ENCODE measurements around the gene CD58. TPM values are rescaled to one million over a fixed set of nuclear protein-coding genes. Genes with fewer than 3 reads are reported as not detected.

The CD58 gene
- total RNA-seq, 1 experiment from 2014 or later: 23.6 TPM

DNA sequence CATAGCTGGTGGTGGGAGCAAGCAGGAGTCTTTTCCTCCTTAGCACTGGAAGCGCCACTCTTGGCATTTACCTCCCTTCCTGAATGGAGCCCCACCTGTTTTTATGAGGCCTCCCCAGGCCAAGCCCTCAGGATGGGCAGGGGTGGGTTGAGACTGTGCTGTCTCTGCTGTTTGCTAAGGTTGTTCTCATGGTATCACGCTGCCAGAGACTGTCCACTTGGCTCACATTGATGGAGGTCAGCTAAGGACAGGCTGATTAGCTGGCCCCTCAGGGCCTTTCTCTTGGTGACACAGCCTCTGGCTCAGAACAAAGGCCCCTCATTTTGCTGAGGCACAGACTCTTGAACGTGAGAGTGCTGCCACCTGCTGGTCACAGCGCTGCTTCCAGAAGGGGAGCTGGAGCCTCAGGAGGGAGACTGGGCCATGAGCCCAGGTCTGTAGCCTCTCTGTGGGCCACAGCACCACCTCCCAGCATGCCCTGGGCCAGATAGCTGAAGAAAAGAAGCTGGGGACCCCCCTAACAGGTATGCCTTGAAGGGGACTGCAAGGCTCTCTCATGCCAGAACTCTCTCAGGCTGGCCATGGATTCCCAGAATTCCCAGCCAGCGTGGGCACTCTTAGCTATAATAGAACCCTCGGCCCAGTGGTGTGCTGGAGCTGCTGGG, 85.6 kb downstream of the CD58 start:
- peak overlapping the region; percentile 55 for H3K4me2 ChIP-seq
- CTCF ChIA-PET: interaction anchor here (0.5 to 3.0 kb wide), 11 partner anchors 9 to 346 kb away, joined by 3 to 13 read pairs (median 4); no protein-coding TSS in a partner anchor
- H3K36me3 ChIP-seq (ENCODE audit: low read depth): no peaks in the 10 kb centered on the region
- H3K4me1 ChIP-seq (replicated peaks; ENCODE audit: insufficient read depth): peaks cover 57% of the 10 kb centered on the region
- H3K9me3 ChIP-seq (ENCODE audit: insufficient read depth, low read depth): no peaks in the 10 kb centered on the region
- intact Hi-C loops (cut with micrococcal nuclease; ENCODE audit: unreplicated experiment): loop anchor here (1.0 to 2.0 kb wide), 4 partner anchors 66 to 346 kb away; partner anchors contain the start of gene ATP1A1
- H4K20me1 ChIP-seq (ENCODE audit: insufficient read depth): no peaks in the 10 kb centered on the region
- H3F3A ChIP-seq (ENCODE audit: insufficient read depth, low read depth): peaks cover 40% of the 10 kb centered on the region
- H3K79me2 ChIP-seq (ENCODE audit: low read depth): no peaks in the 10 kb centered on the region
- BruUV-seq (replicated peaks): no TSS peak
- H2AFZ ChIP-seq: no peak overlapping the region
- H3K27ac ChIP-seq: peak overlapping the region; percentile 93
- H3K9me2 ChIP-seq (ENCODE audit: insufficient read depth): no peaks in the 10 kb centered on the region
- POLR2A ChIA-PET (ENCODE audit: unreplicated experiment): interaction anchor here (0.5 to 0.7 kb wide), 2 partner anchors 109 to 182 kb away, joined by 3 read pairs; partner anchors contain the start of gene IGSF3
- H3K4me3 ChIP-seq: no peak overlapping the region
- no peaks in the 10 kb centered on the region for H3K27me3 ChIP-seq (ENCODE audit: insufficient read depth, low read depth)
- DNase-seq: peak; percentile 81 to 90
- TF ChIP-seq EZH2 (IDR thresholded peaks at IDR 0.05; ENCODE audit: low read depth): no peak
- peak; percentile 99 for TF ChIP-seq CTCF (conservative IDR thresholded peaks at IDR 0.05)

DNA sequence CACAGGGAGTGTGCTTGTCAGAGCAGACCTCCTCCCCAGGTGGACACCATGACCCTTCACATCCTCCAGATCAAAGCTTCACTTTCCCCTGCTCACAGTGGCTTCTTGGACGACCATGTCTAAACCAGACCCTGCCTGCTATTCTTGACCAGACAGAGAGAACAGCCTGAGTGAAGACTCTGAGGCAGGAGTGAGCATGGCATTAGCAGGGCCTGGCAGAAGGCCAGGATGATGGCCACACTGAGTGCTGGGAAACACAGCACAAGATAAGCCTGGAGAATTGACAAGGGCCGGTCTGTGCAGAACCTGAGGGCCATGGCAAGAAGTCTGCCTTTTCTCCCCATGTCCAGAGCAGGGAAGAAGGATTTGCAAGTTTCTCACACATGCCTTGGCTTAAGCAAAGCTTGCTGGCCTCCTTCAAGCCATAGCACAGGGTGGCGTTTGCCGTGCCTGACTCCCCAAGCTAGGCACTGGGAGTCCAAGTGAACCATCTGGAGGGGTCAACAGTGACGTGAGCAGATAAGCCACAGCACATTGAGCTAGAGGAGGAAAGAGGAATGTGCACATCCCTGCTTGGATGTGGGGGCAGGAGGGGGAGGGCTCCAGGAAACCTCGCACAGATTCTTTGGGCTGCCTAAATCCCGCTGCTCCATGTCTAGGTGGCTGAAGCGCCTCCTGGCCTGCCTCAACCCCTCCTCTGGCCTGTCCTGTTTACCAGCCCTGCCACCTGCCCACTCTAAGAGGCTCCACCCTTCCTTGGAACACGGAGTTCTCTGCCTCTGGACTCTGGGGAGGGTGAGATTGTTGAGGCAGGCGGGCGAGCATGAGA, 87.1 kb downstream of the CD58 start:
- Histone ChIP-seq H3K27ac (no peak overlapping the region), H4K20me1 (ENCODE audit: insufficient read depth) (no peaks in the 10 kb centered on the region), H2AFZ (no peak overlapping the region), H3K79me2 (ENCODE audit: low read depth) (no peaks in the 10 kb centered on the region), H3K4me3 (no peak overlapping the region), H3K36me3 (ENCODE audit: low read depth) (no peaks in the 10 kb centered on the region), H3K4me1 (replicated peaks; ENCODE audit: insufficient read depth) (peaks cover 42% of the 10 kb centered on the region), H3K27me3 (ENCODE audit: insufficient read depth, low read depth) (no peaks in the 10 kb centered on the region), H3K9me2 (ENCODE audit: insufficient read depth) (no peaks in the 10 kb centered on the region), H3K9me3 (ENCODE audit: insufficient read depth, low read depth) (no peaks in the 10 kb centered on the region), H3K4me2 (no peak overlapping the region), H3F3A (ENCODE audit: insufficient read depth, low read depth) (peaks cover 25% of the 10 kb centered on the region)
- ChIA-PET CTCF (interaction anchor here (3.0 kb wide), 1 partner anchor 15 kb away, joined by 12 read pairs; no protein-coding TSS in a partner anchor), POLR2A (ENCODE audit: unreplicated experiment) (interaction anchor here (0.6 kb wide), 2 partner anchors 63 to 576 kb away, joined by 3 read pairs; partner anchors contain the start of gene TTF2)
- no TSS peak for BruUV-seq (replicated peaks)
- TF ChIP-seq EZH2 (IDR thresholded peaks at IDR 0.05; ENCODE audit: low read depth) (no peak), CTCF (conservative IDR thresholded peaks at IDR 0.05) (no peak)
- intact Hi-C loops (cut with micrococcal nuclease; ENCODE audit: unreplicated experiment): loop anchor here (2.0 kb wide), 1 partner anchor 65 kb away; no protein-coding TSS in a partner anchor
- DNase-seq: no peak

- Histone ChIP-seq H3K4me1 (replicated peaks; ENCODE audit: insufficient read depth) (peaks cover 30% of the 10 kb centered on the region), H4K20me1 (ENCODE audit: insufficient read depth) (no peaks in the 10 kb centered on the region), H3K4me2 (no peak overlapping the region), H2AFZ (no peak overlapping the region), H3K4me3 (no peak overlapping the region), H3K9me2 (ENCODE audit: insufficient read depth) (no peaks in the 10 kb centered on the region), H3F3A (ENCODE audit: insufficient read depth, low read depth) (peaks cover 15% of the 10 kb centered on the region; the same call in 1 of the 2 replicates), H3K27ac (no peak overlapping the region), H3K36me3 (ENCODE audit: low read depth) (no peaks in the 10 kb centered on the region), H3K9me3 (ENCODE audit: insufficient read depth, low read depth) (no peaks in the 10 kb centered on the region), H3K27me3 (ENCODE audit: insufficient read depth, low read depth) (no peaks in the 10 kb centered on the region), H3K79me2 (ENCODE audit: low read depth) (no peaks in the 10 kb centered on the region)
- no peak for TF ChIP-seq EZH2 (IDR thresholded peaks at IDR 0.05; ENCODE audit: low read depth)
- no peak for TF ChIP-seq CTCF (conservative IDR thresholded peaks at IDR 0.05)
- POLR2A ChIA-PET (ENCODE audit: unreplicated experiment): interaction anchor here (0.6 kb wide), 1 partner anchor 54 kb away, joined by 3 read pairs; no protein-coding TSS in a partner anchor
- DNase-seq: no peak
- intact Hi-C loops (cut with micrococcal nuclease; ENCODE audit: unreplicated experiment): no loop called here
- no TSS peak for BruUV-seq (replicated peaks)
- CTCF ChIA-PET: no interaction called here
Measured at GRCh38 chr1:116482490-116482889, 88.3 kb downstream of the CD58 start.
